HepG2 (cell line): Measurements from ENCODE around the gene PDZD7. TPM values are rescaled to one million over a fixed set of nuclear protein-coding genes. Genes with fewer than 3 reads are reported as not detected.

Source experiments
- ELF3 ChIP-seq: IDR thresholded peaks from 2 replicates; pipeline ENCODE4 v1.6.1; 2016; ENCODE audit warnings: missing genetic modification reagents, missing compliant biosample characterization
- HNRNPL ChIP-seq: fragments of 200-400 bp; formaldehyde crosslinking; IDR thresholded peaks from 2 replicates; pipeline ENCODE4 v1.6.1; 2017; ENCODE audit warnings: mild to moderate bottlenecking, low read depth, low read length
- IRF2 ChIP-seq: IDR thresholded peaks from 2 replicates; pipeline ENCODE4 v1.6.1; 2018; ENCODE audit warnings: missing genetic modification reagents, missing compliant biosample characterization
- KAT8 ChIP-seq: IDR thresholded peaks from 2 replicates; pipeline ENCODE4 v1.6.1; 2016; ENCODE audit warnings: missing genetic modification reagents, missing compliant biosample characterization
- MZF1 ChIP-seq: sonication (generic); formaldehyde crosslinking; IDR thresholded peaks from 2 replicates; pipeline ENCODE4 v1.8.1; 2023; ENCODE audit warnings: mild to moderate bottlenecking, missing genetic modification reagents, borderline replicate concordance
- NCOA1 ChIP-seq: sonication (generic); formaldehyde crosslinking; IDR thresholded peaks from 2 replicates; pipeline ENCODE4 v1.9.0; 2021; ENCODE audit warnings: missing genetic modification reagents
- NCOA5 ChIP-seq: sonication (generic); formaldehyde crosslinking; IDR thresholded peaks from 2 replicates; pipeline ENCODE4 v1.4.0; 2020; ENCODE audit warnings: missing genetic modification reagents
- PHF5A ChIP-seq: IDR thresholded peaks from one replicate; pipeline ENCODE4 v1.6.1; 2018; ENCODE audit warnings: low read depth, missing genetic modification reagents; ENCODE audit not compliant: unreplicated experiment
- SAFB2 ChIP-seq: sonication (generic); formaldehyde crosslinking; IDR thresholded peaks from 2 replicates; pipeline ENCODE4 v1.5.1; 2020; ENCODE audit warnings: missing genetic modification reagents, low read depth, mild to moderate bottlenecking, borderline replicate concordance
- THAP8 ChIP-seq: sonication (generic); formaldehyde crosslinking; IDR thresholded peaks from 2 replicates; pipeline ENCODE4 v1.5.1; 2020; ENCODE audit warnings: missing genetic modification reagents, mild to moderate bottlenecking, borderline replicate concordance
- ZBTB1 ChIP-seq: sonication (generic); formaldehyde crosslinking; IDR thresholded peaks from 2 replicates; pipeline ENCODE4 v1.4.0; 2020; ENCODE audit warnings: missing genetic modification reagents, borderline replicate concordance
- ZKSCAN5 ChIP-seq: sonication (generic); formaldehyde crosslinking; IDR thresholded peaks from 2 replicates; pipeline ENCODE4 v1.5.1; 2020; ENCODE audit warnings: mild to moderate bottlenecking, missing genetic modification reagents
- ZMYM3 ChIP-seq: sonication (generic); formaldehyde crosslinking; IDR thresholded peaks from 2 replicates; pipeline ENCODE4 v1.5.1; 2020; ENCODE audit warnings: mild to moderate bottlenecking, missing genetic modification reagents
- ZNF317 ChIP-seq: sonication (generic); formaldehyde crosslinking; IDR thresholded peaks from 2 replicates; pipeline ENCODE4 v1.5.0; 2020; ENCODE audit warnings: mild to moderate bottlenecking, missing genetic modification reagents
- ZNF556 ChIP-seq: sonication (generic); formaldehyde crosslinking; IDR thresholded peaks from 2 replicates; pipeline ENCODE4 v1.4.0; 2020; ENCODE audit warnings: mild to moderate bottlenecking, missing genetic modification reagents, borderline replicate concordance
- ZSCAN22 ChIP-seq: sonication (generic); formaldehyde crosslinking; IDR thresholded peaks from 2 replicates; pipeline ENCODE4 v1.4.0; 2020; ENCODE audit warnings: mild to moderate bottlenecking, missing genetic modification reagents
- polyA plus RNA-seq, 8 experiments: library from polyadenylated mRNA; depleted of rRNA in 3 of 8; stranded (reverse) in 7 of 8; unstranded in 1 of 8; fragments of >200 nt; fragmentation: Illumina TruSeq in 4 of 8; extraction: Trizol in 4 of 8; gene quantifications; 2 replicates each; pipeline versions ENCODE4 v1.2.1 to v1.2.3, GENCODE V29; 2011 to 2016; ENCODE audit warnings: low read depth in 4 of 8, missing spikeins in 1 of 8, mixed read lengths in 1 of 8; ENCODE audit not compliant: insufficient read depth in 1 of 8
- total RNA-seq, 5 experiments: library from RNA; depleted of rRNA; stranded (reverse); fragments of >200 nt; fragmentation: Illumina TruSeq; extraction: Trizol; gene quantifications; 2 replicates each; pipeline ENCODE4 v1.2.3, GENCODE V29; 2016; ENCODE audit warnings: low read depth in 1 of 5
- TF ChIP-seq, protein P1 (sequence below): sonication (generic); formaldehyde crosslinking; conservative IDR thresholded peaks from 2 replicates; pipeline ENCODE4 v1.8.0; 2022; ENCODE audit warnings: low read depth, missing genetic modification reagents
- TF ChIP-seq, protein P2 (sequence below): sonication (generic); formaldehyde crosslinking; IDR thresholded peaks from 2 replicates; pipeline ENCODE4 v1.9.0; 2021; ENCODE audit warnings: missing genetic modification reagents, borderline replicate concordance
- TF ChIP-seq, protein P3 (sequence below): sonication (generic); formaldehyde crosslinking; IDR thresholded peaks from 2 replicates; pipeline ENCODE4 v1.4.0; 2020; ENCODE audit warnings: missing genetic modification reagents
- TF ChIP-seq, protein P4 (sequence below): sonication (generic); formaldehyde crosslinking; IDR thresholded peaks from 2 replicates; pipeline ENCODE4 v1.4.0; 2020; ENCODE audit warnings: missing genetic modification reagents, borderline replicate concordance

PDZD7 gene
- total and polyA plus RNA-seq, 2 of the 13 experiments (the other 11 are each of a cell fraction or from before 2014, with no cell fraction given): 0.58 to 0.73 TPM

DNA sequence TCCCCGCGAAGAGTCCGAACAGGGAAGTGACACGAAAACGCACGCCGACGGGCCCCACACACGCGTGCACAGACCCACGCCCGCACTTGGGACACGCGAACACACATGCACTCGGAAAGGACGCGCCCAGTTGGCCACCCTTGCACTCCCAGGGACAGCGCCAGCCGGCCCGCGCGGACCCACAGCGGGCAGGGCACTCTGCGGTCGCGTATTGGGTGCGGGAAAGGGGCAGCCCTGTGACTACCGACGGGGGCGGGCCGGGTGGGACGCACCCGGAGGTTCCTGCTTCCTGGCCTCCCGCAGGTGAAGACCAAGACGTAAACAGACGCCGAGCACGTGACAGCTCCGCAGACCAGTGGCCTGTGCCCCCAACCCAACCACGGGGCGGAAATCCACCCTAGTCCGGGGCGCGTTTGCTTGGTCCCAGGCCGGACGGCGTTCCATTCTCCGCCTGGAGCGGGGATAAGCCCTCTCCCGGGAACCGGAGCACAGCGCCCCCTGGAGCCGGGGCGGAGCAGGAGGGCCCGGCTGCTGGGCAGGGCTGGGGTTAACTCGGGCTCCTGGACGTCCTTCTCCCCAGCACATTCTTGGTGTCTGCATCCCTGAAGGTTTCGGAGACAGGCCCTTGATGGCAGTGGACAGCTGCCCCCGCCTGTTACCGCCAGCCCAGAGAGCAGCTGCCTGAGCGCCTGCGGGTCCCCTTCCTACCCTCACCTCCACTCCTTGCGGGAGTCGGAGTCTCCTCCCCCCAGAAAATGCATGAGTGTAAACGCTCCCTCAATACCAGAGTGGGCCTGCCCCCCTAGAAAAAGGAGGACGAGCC, 33.4 kb downstream of the PDZD7 start (continued):
- TF ChIP-seq, protein P1, sequence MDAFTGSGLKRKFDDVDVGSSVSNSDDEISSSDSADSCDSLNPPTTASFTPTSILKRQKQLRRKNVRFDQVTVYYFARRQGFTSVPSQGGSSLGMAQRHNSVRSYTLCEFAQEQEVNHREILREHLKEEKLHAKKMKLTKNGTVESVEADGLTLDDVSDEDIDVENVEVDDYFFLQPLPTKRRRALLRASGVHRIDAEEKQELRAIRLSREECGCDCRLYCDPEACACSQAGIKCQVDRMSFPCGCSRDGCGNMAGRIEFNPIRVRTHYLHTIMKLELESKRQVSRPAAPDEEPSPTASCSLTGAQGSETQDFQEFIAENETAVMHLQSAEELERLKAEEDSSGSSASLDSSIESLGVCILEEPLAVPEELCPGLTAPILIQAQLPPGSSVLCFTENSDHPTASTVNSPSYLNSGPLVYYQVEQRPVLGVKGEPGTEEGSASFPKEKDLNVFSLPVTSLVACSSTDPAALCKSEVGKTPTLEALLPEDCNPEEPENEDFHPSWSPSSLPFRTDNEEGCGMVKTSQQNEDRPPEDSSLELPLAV (CRISPR knock-in tag): no peak
- TF ChIP-seq THAP8 (CRISPR knock-in tag) (no peak), ELF3 (peak; percentile 40; the same call in 1 of the 2 replicates), NCOA5 (CRISPR knock-in tag) (no peak), NCOA1 (CRISPR knock-in tag) (no peak), MZF1 (CRISPR knock-in tag) (no peak), ZKSCAN5 (CRISPR knock-in tag) (no peak), HNRNPL (0 out of 2 replicates have a peak, but pooled peaks have one; percentile 57), ZSCAN22 (CRISPR knock-in tag) (no peak), PHF5A (CRISPR knock-in tag) (no peak), ZNF317 (no peak), ZBTB1 (peak; percentile 18; the same call in 1 of the 2 replicates), ZNF556 (CRISPR knock-in tag) (no peak), SAFB2 (CRISPR knock-in tag) (peak; percentile 14; the same call in 1 of the 2 replicates), KAT8 (CRISPR knock-in tag) (peak; percentile 69; the same call in 1 of the 2 replicates), IRF2 (CRISPR knock-in tag) (peak; percentile 48; the same call in 1 of the 2 replicates), ZMYM3 (CRISPR knock-in tag) (no peak; the same call in 1 of the 2 replicates)
- TF ChIP-seq, protein P2, sequence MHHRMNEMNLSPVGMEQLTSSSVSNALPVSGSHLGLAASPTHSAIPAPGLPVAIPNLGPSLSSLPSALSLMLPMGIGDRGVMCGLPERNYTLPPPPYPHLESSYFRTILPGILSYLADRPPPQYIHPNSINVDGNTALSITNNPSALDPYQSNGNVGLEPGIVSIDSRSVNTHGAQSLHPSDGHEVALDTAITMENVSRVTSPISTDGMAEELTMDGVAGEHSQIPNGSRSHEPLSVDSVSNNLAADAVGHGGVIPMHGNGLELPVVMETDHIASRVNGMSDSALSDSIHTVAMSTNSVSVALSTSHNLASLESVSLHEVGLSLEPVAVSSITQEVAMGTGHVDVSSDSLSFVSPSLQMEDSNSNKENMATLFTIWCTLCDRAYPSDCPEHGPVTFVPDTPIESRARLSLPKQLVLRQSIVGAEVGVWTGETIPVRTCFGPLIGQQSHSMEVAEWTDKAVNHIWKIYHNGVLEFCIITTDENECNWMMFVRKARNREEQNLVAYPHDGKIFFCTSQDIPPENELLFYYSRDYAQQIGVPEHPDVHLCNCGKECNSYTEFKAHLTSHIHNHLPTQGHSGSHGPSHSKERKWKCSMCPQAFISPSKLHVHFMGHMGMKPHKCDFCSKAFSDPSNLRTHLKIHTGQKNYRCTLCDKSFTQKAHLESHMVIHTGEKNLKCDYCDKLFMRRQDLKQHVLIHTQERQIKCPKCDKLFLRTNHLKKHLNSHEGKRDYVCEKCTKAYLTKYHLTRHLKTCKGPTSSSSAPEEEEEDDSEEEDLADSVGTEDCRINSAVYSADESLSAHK (CRISPR knock-in tag): no peak
- TF ChIP-seq, protein P3, sequence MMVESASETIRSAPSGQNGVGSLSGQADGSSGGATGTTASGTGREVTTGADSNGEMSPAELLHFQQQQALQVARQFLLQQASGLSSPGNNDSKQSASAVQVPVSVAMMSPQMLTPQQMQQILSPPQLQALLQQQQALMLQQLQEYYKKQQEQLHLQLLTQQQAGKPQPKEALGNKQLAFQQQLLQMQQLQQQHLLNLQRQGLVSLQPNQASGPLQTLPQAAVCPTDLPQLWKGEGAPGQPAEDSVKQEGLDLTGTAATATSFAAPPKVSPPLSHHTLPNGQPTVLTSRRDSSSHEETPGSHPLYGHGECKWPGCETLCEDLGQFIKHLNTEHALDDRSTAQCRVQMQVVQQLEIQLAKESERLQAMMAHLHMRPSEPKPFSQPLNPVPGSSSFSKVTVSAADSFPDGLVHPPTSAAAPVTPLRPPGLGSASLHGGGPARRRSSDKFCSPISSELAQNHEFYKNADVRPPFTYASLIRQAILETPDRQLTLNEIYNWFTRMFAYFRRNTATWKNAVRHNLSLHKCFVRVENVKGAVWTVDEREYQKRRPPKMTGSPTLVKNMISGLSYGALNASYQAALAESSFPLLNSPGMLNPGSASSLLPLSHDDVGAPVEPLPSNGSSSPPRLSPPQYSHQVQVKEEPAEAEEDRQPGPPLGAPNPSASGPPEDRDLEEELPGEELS (CRISPR knock-in tag): 0 out of 2 replicates have a peak, but pooled peaks have one; percentile 15
- TF ChIP-seq, protein P4, sequence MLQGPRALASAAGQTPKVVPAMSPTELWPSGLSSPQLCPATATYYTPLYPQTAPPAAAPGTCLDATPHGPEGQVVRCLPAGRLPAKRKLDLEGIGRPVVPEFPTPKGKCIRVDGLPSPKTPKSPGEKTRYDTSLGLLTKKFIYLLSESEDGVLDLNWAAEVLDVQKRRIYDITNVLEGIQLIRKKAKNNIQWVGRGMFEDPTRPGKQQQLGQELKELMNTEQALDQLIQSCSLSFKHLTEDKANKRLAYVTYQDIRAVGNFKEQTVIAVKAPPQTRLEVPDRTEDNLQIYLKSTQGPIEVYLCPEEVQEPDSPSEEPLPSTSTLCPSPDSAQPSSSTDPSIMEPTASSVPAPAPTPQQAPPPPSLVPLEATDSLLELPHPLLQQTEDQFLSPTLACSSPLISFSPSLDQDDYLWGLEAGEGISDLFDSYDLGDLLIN (CRISPR knock-in tag): no peak
